ENCODE data around the gene TXLNA. TPM values are rescaled to one million over a fixed set of nuclear protein-coding genes. Genes with fewer than 3 reads are reported as not detected.
A peak's percentile ranks its signal among the peaks of the same experiment; 100 is the strongest.

The TXLNA gene
- total RNA-seq, 3 donors from 2014 or later: 38.7 to 51.8 (median 45.8) TPM

- peak; percentile 75 to 79 for DNase-seq (ENCODE audit: low spot score in 2 of 2)
- Histone ChIP-seq H3K4me1 (peaks cover 0 to 8% of the 10 kb centered on the region in 2 donors), H3K27ac (peak overlapping the region; percentile 89 to 96), H3K9me3 (no peaks in the 10 kb centered on the region), H3K27me3 (no peaks in the 10 kb centered on the region), H3K36me3 (no peaks in the 10 kb centered on the region), H3K4me3 (peak overlapping the region; percentile 56 to 73 (median 69))
- TF ChIP-seq POLR2AphosphoS5 (IDR thresholded peaks at IDR 0.05) (peak in 2 of 3 donors; percentile 32 to 60), POLR2A (IDR thresholded peaks at IDR 0.05) (no peak)
- TF ChIP-seq, protein P1, sequence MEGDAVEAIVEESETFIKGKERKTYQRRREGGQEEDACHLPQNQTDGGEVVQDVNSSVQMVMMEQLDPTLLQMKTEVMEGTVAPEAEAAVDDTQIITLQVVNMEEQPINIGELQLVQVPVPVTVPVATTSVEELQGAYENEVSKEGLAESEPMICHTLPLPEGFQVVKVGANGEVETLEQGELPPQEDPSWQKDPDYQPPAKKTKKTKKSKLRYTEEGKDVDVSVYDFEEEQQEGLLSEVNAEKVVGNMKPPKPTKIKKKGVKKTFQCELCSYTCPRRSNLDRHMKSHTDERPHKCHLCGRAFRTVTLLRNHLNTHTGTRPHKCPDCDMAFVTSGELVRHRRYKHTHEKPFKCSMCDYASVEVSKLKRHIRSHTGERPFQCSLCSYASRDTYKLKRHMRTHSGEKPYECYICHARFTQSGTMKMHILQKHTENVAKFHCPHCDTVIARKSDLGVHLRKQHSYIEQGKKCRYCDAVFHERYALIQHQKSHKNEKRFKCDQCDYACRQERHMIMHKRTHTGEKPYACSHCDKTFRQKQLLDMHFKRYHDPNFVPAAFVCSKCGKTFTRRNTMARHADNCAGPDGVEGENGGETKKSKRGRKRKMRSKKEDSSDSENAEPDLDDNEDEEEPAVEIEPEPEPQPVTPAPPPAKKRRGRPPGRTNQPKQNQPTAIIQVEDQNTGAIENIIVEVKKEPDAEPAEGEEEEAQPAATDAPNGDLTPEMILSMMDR (IDR thresholded peaks at IDR 0.05): peak in 2 of 3 donors; percentile 22 to 27
- intact Hi-C loops (cut with DNase I; ENCODE audit: low total_unique reads): no loop called here
These were observed 60.9 kb downstream of the TXLNA start for GRCh38 chr1:32240140-32240951.

- peak; percentile 46 to 69 for DNase-seq (ENCODE audit: low spot score in 2 of 2)
- Histone ChIP-seq H3K4me1 (peaks cover 0 to 8% of the 10 kb centered on the region in 2 donors), H3K27ac (peak overlapping the region; percentile 89 to 96), H3K9me3 (no peaks in the 10 kb centered on the region), H3K27me3 (no peaks in the 10 kb centered on the region), H3K4me3 (peak overlapping the region; percentile 56 to 73 (median 69)), H3K36me3 (no peaks in the 10 kb centered on the region)
- intact Hi-C loops (cut with DNase I; ENCODE audit: low total_unique reads): no loop called here
- peak in 2 of 3 donors; percentile 21 to 60 for TF ChIP-seq POLR2AphosphoS5 (IDR thresholded peaks at IDR 0.05)
- TF ChIP-seq, protein P1 (IDR thresholded peaks at IDR 0.05): no peak
These were observed 61.7 kb downstream of the TXLNA start for GRCh38 chr1:32241001-32241763.

DNA sequence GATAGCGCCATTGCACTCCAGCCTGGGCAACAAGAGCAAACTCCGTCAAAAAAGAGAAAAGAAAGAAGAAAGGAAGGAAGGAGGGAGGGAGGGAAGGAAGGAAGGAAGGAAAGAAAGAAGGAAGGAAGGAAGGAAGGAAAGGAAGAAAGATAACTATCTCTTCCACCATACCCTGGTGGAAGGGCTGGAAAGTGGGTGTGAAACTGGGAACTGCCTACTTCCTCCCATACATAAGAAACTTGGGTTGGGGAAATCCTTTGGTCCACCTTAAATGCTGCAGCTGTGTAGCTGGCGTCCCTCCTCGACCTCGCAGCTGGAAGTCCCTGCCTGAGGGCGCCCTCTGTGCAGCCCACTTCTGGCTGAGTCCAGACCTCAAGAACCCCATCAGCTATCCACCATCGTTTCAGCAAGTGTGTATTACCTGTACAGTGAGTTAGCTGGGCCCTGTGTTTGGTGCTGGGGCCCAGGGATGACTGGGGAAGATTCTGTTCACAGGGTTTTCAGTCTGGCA is 62.9 kb downstream of the TXLNA start:
- Histone ChIP-seq H3K4me3 (peak overlapping the region in 1 of 3 donors; percentile 30), H3K9me3 (no peaks in the 10 kb centered on the region), H3K4me1 (peaks cover 3 to 9% of the 10 kb centered on the region in 2 donors), H3K27ac (peak overlapping the region in 1 of 2 donors; percentile 74), H3K36me3 (no peaks in the 10 kb centered on the region), H3K27me3 (no peaks in the 10 kb centered on the region)
- intact Hi-C loops (cut with DNase I; ENCODE audit: low total_unique reads): no loop called here
- DNase-seq (ENCODE audit: low spot score in 2 of 2): no peak
- TF ChIP-seq POLR2A (IDR thresholded peaks at IDR 0.05) (no peak), POLR2AphosphoS5 (IDR thresholded peaks at IDR 0.05) (no peak)
- TF ChIP-seq, protein P1 (IDR thresholded peaks at IDR 0.05): no peak

DNA sequence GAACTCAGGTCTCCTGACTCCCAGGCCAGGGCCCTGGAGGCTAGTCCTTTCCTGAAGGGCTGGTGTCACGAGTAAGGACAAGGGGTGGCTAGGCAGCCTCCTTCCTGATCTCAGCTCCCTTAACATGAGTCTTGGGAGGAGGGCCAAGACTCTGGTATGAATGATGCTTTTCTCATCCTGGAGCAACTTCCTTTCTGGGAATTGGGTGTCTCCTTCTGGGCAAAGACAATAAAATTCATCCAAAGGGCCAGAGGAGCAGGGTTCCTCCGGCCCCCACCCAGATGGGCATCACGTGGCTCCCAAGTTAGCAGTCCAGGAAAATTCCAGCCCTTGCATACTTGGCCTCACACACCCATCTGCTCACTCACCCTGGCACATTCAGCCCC is 67.4 kb downstream of the TXLNA start, which contains the start of gene FAM167B:
TSS of gene FAM167B (plus strand) at position 335 of the 386 bp plus-strand sequence. CDS start 200 bp downstream, outside the sequence.
- peak in 1 of 2 donors; percentile 71 for DNase-seq (ENCODE audit: low spot score in 2 of 2)
- Histone ChIP-seq H3K27me3 (no peaks in the 10 kb centered on the region), H3K27ac (peak within 1 kb of the TSS; percentile 22 to 87), H3K36me3 (no peaks in the 10 kb centered on the region), H3K4me1 (peaks cover 3 to 10% of the 10 kb centered on the region in 2 donors), H3K4me3 (peak within 1 kb of the TSS in 1 of 3 donors; percentile 7), H3K9me3 (no peaks in the 10 kb centered on the region)
- peak; percentile 36 to 68 (median 57) for TF ChIP-seq POLR2AphosphoS5 (IDR thresholded peaks at IDR 0.05)
- TF ChIP-seq, protein P1 (IDR thresholded peaks at IDR 0.05): no peak
- intact Hi-C loops (cut with DNase I; ENCODE audit: low total_unique reads): no loop called here
